ENCODE data around the gene DSG2.

Gene DSG2

DNA sequence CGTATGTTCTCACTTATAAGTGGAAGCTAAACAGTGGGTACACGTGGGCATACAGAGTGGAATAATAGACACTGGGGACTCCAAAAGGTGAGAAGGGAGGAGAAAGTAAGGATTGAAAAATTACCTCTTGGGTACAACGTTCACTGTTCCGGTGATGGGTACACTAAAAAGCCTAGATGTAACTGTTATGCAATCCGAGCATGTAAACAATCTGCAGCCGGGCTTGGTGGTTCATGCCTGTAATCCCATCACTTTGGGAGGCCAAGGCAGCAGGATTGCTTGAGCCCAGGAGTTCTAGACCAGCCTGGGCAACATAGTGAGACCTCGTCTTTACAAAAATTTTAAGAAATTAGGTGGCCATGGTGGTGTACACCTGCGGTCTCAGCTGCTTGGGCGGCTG is 60.6 kb downstream of the DSG2 start:
- DNase-seq, result no peak

DNA sequence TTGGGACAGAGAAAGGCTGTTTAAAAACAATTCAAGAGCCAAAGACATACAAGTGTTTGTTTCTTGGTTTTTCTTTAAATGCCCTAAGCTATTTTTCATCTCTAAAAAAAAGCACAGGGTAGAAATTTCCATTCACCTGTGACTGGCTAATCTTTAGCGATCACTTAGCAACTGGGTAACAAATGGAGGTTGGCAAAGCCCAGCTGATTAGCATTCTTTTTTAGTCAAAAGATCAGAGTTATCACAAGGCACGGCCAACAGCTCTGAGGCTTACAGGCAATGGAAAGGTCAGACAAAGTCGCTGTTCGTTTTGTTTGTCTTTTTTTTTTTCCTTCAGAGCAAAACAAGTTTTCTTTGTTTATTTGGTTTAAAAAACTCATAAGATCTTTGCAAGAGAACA is 64.7 kb downstream of the DSG2 start:
- no peak for DNase-seq

DNA sequence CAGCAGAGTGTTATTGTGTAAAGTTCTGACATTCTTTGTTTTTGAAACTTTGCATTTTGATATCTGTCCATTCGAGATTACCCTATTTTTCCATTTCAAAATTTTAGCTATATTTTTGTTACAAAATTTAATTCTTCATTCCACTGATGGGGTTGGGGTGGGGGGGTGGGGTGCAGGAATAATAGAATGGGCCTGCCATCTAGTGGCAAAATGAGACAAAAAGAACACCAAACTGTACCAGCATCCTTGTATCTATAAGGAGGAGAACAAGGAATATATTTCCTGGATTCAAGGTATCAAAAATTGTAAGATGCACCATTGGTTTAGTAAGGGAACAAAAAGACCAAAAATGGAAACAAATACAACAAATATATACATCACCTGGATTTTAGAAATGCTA is 65.8 kb downstream of the DSG2 start:
- no peak for DNase-seq

DNA sequence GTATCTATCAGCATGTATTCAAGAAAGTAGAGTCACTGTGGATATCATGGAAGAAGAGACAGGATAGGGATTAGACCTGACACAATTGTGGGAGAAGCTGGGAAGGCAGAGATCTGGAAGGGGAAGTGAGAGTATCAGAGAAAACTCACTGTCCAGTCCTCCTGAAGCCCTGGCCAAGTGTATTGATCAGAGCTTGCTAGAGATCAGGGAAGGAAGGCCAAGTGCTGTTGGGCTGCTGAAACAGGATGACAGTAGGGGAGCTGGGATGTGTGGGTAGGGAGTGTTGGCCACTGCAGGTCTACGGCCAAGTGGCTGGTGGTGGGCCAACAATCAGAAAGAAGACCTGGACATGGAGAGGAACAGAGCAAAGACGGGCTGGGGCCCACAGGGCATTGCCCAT is 67.4 kb downstream of the DSG2 start:
- no peak for DNase-seq

DNA sequence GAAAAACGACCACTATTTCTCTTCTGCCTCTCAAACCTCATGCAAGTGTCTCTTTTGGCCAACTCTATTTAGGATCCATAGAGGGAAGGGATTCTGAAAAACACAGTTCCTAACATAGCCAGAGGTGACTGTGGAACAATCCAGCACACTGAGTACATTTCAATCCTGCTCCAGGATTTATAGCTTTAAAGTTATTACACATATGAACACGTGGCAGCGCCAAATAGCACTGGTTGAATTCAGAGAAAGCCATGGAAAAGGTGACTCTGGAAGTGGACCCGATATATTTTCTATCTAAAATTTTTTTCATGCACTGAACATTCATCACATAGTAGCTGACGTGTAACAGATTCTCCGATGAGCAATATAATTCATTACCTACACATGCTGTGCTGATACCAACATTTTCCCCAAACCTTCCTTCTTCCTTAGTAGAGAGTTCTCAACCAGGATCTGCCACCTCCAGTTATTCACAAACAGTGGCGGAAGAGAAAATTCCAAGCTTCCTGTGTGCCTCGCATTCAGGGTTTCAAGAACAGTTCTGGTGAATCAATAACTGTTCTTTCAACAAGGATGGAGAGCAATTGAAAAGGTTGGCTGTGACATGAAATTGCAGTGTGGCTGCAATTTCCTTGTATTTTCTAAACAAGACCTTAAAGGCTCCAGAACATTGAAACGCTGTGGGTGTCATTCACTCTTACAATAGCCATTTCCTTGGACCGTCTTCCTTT is 68.0 kb downstream of the DSG2 start:
- DNase-seq, result no peak

DNA sequence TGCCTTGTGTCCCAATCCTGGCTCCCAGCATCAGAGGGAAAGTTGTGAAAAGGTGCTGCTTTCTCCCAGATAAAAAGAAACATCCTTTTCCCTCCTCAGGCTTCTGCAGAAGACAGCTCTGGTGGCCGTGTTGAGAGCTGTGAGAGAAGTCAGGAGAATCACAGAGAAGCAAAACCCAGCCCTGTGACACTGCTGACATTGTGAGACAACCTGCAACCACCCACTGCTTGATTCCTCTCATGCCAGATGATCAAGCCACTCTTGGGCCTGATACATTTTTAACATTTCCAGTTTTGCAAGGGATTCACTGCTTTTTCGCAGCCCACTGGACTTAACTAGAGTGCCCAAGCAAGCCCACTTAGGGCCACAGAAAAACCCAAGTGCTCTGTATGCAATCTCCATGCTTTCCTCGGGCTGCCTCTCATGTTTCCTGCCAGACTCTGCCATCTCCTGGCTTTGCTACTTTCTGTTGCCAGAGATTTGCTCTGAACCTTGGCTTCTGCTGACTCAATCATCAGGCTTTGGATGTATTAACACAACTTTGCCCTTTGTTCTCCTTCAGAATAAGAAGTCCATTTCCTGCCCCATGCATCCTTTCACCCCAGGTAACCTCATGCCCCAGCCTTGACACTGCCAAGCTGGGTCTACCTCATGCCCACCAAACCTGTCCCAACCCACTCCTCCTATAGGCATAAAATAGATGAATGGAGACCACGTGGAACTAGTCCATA is 68.8 kb downstream of the DSG2 start:
- no peak for DNase-seq

DNA sequence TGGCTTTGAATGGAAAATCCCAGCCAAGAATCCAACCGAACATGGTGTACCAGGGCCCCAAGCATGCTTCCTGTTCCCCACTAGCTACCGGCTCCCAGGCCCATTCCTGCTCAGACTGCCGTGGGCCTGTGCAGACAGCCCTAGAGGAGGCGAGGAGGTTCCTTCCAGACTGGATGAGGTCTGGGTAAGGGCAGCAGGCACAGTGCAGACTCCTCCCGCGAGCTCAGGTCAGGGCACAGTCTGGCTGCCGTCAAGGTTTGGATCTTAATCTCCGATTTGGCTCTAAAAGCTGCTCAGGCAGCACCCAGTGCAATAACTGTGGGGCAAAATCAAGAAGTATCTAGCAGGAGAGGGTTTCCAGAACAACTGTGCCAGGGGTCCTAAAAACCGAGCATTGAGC is 74.4 kb downstream of the DSG2 start:
- no peak for DNase-seq

DNA sequence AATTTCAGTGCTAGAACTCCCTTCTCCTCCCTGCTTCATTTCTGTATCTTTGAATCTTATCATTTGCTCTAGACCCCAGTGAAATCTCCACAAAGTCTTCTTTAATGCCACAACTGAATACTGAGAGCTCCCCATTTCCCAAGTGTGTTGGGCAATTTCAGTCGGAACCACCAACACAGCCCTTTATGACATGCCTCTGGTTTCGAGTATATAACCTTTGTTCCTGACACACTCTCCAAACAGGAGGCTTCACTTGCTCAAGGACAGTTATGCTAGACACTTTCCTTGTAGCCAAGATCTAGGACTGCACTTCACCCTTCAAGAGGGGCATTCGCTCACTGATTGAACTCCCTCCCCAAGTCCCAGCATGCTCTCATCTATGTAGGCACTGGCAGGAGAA is 75.1 kb downstream of the DSG2 start:
- DNase-seq, result no peak

DNA sequence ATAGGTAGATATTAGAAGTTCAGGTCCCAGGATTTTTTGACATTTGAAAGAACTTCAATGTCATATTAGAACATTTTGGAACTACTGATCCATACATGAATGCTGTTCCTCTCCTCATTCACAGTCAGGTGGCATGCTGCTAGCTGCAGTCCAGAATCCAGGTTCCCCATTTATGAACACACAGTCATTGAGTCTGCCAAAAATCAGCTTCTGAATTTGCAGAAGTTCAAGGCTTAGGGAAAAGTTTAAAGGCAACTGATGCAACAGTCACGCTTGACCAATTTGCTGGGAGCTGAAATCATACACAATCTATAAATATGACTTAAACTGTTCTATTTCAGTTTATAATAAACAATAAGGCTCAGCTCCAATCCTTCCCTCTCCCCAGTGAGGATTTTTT is 76.4 kb downstream of the DSG2 start:
- no peak for DNase-seq

DNA sequence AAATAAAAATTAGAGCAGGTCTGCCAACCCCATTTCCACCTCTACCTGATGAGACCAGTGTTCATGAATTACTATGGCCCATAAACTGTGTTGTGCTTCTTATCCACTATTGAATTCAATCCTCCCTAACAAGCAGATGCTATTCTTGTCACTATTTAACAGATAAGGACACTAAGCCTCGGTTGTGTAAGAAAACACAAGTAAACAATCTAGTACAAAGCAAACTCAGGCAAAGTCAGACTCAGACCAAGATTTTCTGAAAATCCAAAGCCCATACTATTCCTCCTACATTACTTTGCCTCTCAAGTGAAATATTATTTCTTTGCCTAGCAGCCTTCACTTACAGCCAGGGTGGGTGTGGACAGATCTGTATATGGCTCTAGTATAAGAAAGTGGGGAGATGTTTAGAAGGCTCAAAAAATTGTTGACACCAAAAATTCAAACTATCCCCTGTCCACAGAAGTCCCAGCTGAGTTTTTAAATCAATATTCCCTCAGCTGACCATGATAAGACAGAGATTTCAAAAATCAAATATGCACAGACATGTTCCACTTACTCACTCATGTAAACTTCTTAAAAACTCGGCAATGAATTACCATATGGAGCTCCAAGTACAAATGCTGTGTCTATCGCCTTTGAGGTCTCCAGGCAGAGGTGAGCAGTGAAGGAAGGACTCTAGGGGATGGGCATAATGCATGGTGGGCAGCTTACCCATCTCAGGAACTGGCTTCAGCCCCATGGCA is 77.7 kb downstream of the DSG2 start:
- DNase-seq, result no peak

DNA sequence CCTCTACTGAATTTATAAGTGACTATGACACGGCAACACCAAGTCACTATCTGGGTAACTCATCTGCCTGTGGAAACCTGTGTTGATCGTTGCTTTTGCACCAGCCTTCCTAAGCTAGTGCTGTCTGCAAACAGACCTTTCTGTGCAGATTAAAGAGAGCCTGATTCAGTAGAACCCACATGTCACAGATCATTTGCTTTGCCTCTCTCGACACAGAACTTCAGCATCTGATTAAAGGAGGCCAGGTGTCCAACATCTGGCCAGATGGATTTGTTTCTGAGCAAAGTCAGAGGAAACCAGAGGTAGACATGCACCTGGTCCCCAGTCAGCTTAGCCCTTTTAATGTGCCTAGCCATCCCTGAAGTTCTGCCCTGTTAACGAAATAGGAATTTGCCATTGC is 78.7 kb downstream of the DSG2 start:
- no peak for DNase-seq

DNA sequence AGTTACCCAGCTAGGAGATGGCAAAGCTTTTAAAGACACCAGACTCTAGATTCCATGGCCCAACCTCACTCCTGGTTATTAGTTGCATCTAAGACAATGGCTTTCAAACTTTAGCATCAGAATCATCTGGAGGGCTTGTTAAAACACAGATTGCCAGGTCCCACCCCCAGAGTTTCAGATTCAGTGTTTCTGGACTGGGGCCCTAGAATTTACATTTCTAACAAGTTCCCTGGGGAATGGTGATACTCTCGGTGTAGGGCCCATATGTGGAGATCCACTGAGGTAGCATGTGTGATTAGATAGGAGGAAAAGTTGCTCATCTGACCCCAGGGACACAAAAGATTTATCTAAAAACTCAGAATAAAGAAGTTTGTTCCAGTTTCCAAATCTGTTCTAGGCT is 79.2 kb downstream of the DSG2 start:
- DNase-seq, result no peak

DNA sequence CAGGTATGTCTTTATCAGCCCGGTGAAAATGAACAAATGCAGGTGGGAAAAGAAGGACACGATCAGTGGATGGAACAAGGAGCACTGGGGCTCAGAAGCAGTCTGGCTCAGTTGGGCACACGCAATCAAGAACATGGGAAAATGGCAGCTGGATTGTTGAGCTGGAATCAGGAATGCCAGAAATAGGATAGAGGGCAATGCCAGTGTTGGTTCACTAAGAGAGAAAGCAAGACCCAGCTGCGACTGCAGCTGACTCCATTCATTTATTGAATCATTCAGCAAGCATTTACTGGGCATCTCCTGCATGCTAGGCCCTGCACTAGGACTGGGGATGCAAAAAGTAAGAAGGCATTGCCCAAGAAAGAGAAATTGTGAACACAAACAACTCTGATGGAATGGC is 80.1 kb downstream of the DSG2 start:
- no peak for DNase-seq

DNA sequence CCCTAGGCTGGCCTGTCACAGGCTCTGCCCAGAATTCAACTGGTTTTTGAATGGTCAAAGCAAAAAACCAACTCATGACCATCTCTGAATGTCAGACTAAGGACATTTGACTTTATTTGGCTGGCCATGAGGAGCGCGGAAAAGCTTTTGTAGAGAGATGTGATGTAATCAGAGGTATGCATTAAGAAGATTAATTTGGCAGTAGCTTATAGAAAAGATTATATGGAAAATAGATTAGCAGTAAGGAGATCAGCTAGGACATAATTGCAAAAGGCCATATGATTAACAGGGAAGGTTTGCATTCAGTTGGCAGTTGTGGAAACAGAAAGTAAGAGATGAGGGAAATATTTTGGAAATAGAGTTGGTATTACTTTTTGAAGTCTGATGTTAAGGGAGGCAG is 81.4 kb downstream of the DSG2 start:
- DNase-seq, result no peak

DNA sequence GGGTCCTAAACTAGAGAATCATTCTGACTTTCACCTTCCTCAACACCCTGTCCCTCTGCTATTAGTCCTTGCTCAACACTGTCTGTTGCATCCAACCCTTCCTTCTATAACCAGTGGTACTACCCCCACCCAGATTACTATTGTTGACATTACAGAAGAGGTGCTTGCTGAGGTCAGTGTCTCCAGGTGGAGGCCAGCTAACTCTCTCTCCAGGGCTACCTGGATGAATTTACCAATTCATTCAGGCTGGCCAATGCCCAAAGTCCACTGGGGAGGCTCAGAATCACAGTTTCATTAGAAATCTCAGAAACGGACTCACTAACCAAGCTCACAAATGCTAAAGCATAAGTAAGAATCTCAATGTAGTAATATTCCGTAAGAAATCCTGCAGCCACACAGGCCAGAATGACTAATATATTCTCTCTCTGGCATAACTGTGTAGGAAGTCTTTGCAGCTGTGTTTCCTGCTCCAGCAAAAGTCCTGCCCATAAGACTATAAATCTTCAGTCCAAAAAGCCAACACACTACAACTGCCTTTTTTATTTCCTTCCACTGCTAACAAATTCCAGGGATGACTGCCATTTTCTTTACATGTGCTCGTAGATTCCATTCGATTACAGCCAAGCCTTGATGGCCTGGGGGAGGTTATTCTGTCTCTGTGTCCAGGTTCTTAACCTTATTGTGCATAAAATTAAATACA is 83.7 kb downstream of the DSG2 start:
- no peak for DNase-seq

DNA sequence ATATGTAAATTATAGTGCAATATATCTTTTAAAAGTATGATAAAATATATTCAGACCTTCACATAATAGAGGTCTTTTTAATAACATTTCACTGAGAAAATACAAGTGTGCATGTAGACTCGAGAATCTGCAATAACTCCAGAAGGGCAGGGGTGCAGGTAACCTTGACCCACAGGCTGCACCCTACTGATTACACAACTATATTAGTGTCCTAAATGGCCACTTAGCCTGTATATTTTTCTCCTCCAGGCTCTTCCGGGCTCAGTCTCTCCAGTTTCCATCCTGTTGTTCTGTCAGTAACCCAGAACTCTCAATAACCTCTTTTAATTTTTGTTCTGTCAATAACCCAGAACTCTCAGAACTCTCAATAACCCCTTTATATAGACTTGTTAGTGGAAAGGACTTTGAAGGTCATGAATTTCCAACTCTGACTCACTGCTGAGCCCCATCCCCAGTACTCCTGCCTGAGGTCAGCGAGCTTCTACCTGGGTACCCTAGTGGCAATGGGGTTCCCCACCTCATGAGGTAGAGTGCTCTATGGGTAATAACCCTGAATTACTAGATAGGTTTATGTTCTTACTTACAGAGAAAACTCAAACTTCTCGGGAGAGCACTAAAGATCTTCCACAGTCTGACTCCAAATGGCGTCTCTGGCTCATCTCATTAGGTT is 85.3 kb downstream of the DSG2 start:
- DNase-seq, result no peak

DNA sequence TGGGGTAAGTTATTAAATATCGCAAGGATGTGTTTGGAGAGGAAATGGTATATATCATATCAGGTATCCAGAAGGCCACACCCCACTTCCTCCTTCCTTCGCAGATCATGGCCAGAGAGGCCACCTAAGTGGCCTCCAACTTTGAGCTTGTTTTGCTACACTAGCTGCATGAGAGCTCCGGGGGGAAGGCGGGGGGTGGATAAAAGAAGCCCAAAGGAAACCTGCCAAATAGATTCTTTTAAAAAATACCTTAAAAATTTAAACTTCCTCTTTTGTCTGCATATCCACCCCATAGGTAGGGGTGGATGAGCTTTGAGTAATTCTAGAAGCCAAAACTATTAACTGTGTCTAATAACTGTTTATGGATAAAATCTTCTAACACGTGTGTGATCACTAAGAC is 88.0 kb downstream of the DSG2 start:
- DNase-seq, result no peak

DNA sequence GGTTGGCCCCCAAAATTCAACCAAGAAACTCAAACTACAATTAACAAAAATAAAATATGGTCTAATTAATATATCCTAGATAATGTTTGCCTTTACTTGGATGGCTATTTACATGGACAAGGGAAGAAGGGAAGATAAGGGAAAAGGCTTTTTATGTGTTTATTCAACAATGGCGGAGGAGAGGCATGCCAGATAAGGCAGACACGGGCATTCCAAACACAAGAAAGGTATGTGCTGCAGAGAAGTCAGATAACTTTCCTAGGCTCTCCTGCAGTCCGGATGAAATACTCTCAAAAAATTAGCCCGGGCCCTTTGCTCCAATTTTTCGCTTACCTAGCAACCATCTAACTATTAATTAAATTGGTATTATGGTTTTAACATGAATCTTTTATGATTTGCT is 88.6 kb downstream of the DSG2 start:
- DNase-seq, result no peak

DNA sequence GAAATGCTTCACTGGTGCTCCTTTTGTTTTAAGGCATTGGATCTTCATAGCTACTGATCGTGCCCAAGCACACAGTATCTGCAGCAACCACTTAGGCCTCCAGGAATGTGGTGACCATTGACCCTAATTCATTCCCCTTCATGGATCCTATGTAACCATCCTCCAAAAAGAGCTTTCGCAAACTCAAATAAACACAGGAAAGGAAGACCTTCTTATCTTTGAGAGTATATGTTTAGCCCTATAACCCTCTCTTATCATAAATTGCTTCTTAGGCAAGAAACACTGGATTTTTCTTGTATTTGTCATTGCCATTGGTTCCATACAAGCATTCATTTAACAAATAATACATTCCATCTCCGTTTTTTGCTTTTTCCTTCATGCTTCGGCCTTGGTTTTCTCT is 89.6 kb downstream of the DSG2 start:
- no peak for DNase-seq

DNA sequence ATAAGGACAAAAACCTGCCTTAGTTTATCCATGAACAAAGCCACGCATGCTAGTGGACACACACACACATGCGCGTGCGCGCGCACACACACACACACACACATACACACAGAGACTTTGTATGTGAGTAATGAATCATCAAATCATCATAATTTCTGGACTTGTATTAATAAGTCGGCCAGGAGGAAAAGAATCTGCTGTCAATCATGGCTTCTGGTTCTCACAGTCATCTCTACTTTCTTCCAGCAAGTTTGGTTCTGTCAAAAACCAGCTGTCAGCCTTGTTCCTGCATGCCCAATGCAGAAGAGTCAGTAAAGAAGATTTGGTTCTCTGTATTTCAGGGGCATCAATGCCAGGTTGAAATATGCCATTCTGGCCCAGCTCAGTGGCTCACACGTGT is 92.6 kb downstream of the DSG2 start:
- no peak for DNase-seq

DNA sequence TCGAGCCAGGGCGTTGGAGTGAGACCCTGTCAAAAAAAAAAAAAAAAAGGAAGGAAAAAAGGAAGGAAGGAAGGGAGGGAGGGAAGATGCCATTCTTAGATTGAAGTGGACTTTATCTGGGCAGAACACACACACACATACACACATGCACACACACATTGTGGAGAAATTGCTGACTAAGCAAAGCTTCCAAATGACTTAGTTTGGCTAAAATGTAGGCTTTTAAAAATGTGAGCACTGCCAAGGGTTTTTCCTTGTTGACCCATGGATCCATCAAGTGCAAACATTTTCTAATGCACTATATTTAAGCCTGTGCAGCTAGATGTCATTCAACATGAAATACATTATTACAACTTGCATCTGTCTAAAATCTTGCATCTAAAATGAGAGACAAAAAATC is 93.1 kb downstream of the DSG2 start:
- DNase-seq, result no peak

DNA sequence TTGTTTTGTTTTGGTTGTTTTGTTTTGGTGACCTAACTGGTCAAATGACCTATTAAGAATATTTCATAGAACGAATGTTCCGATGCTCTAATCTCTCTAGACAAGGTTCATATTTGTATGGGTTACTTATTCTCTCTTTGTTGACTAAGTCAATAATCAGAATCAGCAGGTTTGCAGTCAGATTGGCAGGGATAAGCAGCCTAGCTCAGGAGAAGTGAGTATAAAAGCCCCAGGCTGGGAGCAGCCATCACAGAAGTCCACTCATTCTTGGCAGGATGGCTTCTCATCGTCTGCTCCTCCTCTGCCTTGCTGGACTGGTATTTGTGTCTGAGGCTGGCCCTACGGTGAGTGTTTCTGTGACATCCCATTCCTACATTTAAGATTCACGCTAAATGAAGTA is 93.7 kb downstream of the DSG2 start, which contains the start of gene TTR:
TTR (plus strand) TSS at position 250 of the 400 bp plus-strand sequence; CDS start at position 276, 26 bp downstream.
- DNase-seq, result no peak

Data from CD4-positive, alpha-beta T cell treated with Interleukin-10 for 1 hour (primary cell).